Spleen (tissue), 7 donors: ENCODE data around the gene CEP76.

Experiments used
- POLR2A ChIP-seq, 3 donors: fragments of 450-650 bp; IDR thresholded peaks; one replicate each; pipeline ENCODE4 v1.5.1; 2017; ENCODE audit warnings: antibody characterized with exemption in 3 of 3, mild to moderate bottlenecking in 1 of 3
- POLR2AphosphoS5 ChIP-seq, 3 donors: sonication (generic); formaldehyde crosslinking; IDR thresholded peaks; one replicate each; pipeline ENCODE4 v1.5.1; 2017; ENCODE audit warnings: antibody characterized with exemption in 3 of 3
- TF ChIP-seq, protein P1 (sequence below), 11 experiments: fragments of 200-600 bp in 7 of 11; fragments of 450-650 bp in 4 of 11; sonication (generic) in 4 of 11; IDR thresholded peaks in 8 of 11; conservative IDR thresholded peaks in 3 of 11; 1 replicate in 7 of 11; 2 replicates in 4 of 11; pipeline versions ENCODE4 v1.4.0 to v1.8.0; 2016 to 2021; ENCODE audit warnings: antibody characterized with exemption in 11 of 11, inconsistent platforms in 4 of 11, mild to moderate bottlenecking in 1 of 11
- donor health status: DM: no; HTN: no; CAD: no; lungs with moderate emphysema.
- donor health status: DM: no; HTN: no; CAD: no.
- donor health status: DM: no; HTN: no; CAD: no.

DNA sequence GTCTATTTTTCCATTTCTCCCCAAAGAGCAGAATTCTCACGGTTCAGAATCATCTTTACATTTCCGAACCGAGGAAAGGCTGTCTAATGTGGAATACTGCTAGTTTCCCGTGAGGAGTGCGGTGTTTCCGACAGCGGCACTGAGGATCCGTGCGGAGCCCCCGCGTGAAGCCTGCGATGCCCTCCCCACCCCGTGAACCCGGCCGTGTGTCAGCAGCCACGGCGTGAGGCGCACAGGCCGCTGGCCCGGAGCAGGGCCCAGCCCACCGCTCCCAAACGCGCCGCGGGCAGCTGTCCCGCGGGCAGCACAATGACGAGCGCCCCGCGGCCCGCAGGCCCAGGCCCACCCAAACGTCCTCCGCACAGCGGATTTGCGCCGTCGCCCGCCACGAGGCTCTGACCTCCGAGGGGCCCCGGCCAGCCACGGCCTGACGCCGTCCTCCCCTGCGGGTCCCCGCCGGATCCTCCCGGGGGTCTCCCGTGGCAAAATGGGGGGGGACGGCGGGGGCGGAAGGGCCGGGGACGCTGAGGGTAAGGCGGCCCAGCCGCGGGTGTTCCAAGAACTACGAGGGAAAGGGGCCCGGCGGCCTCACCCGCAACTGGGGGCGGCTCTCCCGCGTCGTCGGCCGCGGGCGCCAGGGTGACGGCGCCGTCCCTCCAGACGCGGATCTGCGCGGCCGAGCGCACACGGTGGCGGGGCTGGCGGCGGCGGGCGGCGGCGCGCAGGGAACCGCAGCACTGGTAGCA, 45.4 kb downstream of the CEP76 start:
- TF ChIP-seq, protein P1, sequence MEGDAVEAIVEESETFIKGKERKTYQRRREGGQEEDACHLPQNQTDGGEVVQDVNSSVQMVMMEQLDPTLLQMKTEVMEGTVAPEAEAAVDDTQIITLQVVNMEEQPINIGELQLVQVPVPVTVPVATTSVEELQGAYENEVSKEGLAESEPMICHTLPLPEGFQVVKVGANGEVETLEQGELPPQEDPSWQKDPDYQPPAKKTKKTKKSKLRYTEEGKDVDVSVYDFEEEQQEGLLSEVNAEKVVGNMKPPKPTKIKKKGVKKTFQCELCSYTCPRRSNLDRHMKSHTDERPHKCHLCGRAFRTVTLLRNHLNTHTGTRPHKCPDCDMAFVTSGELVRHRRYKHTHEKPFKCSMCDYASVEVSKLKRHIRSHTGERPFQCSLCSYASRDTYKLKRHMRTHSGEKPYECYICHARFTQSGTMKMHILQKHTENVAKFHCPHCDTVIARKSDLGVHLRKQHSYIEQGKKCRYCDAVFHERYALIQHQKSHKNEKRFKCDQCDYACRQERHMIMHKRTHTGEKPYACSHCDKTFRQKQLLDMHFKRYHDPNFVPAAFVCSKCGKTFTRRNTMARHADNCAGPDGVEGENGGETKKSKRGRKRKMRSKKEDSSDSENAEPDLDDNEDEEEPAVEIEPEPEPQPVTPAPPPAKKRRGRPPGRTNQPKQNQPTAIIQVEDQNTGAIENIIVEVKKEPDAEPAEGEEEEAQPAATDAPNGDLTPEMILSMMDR (IDR thresholded peaks at IDR 0.05 in 8 of 11, conservative IDR thresholded peaks at IDR 0.05 in 3 of 11), result no peak
- TF ChIP-seq POLR2A (IDR thresholded peaks at IDR 0.05) (no peak), POLR2AphosphoS5 (IDR thresholded peaks at IDR 0.05) (peak in 2 of 3 donors; percentile 65)
